KMS-11 (cell line): Measurements from ENCODE around the gene ADAM19.

Source experiments
- H2AFZ ChIP-seq: fragments of 200-600 bp; sonication (generic); 2 replicates; pipeline ENCODE4 v1.6.1; 2016; ENCODE audit warnings: antibody characterized with exemption, mixed run types, low read depth
- H3K27ac ChIP-seq: fragments of 200-600 bp; sonication (generic); 2 replicates; pipeline ENCODE4 v1.6.1; 2016; ENCODE audit warnings: mild to moderate bottlenecking, mixed run types
- H3K27me3 ChIP-seq: fragments of 200-600 bp; sonication (generic); 2 replicates; pipeline ENCODE4 v1.6.1; 2017; ENCODE audit warnings: mild to moderate bottlenecking, low read depth, mixed run types, moderate library complexity; ENCODE audit not compliant: insufficient read depth
- H3K36me3 ChIP-seq: fragments of 200-600 bp; sonication (generic); 2 replicates; pipeline ENCODE4 v1.6.1; 2017; ENCODE audit warnings: mild to moderate bottlenecking, mixed run types; ENCODE audit not compliant: insufficient read depth
- H3K4me1 ChIP-seq: fragments of 200-600 bp; sonication (generic); 2 replicates; pipeline ENCODE4 v1.6.1; 2016; ENCODE audit warnings: mild to moderate bottlenecking, low read depth, mixed run types; ENCODE audit not compliant: poor library complexity, severe bottlenecking
- H3K4me2 ChIP-seq: fragments of 200-600 bp; sonication (generic); 2 replicates; pipeline ENCODE4 v1.7.0; 2016; ENCODE audit warnings: mild to moderate bottlenecking, mixed run types
- H3K4me3 ChIP-seq: fragments of 200-600 bp; sonication (generic); IDR thresholded peaks from 2 replicates; pipeline ENCODE4 v1.6.1; 2017; ENCODE audit warnings: low read depth, low read length, mixed read lengths; ENCODE audit not compliant: insufficient read depth
- H3K79me2 ChIP-seq: fragments of 200-600 bp; sonication (generic); 2 replicates; pipeline ENCODE4 v1.6.1; 2016; ENCODE audit warnings: low read depth, mixed run types; ENCODE audit not compliant: insufficient read depth
- H3K9ac ChIP-seq: fragments of 200-600 bp; sonication (generic); 2 replicates; pipeline ENCODE4 v1.6.1; 2016; ENCODE audit warnings: mild to moderate bottlenecking, mixed run types
- H4K20me1 ChIP-seq: fragments of 200-600 bp; sonication (generic); 2 replicates; pipeline ENCODE4 v1.6.1; 2016; ENCODE audit warnings: mild to moderate bottlenecking, mixed run types; ENCODE audit not compliant: insufficient read depth
- CTCF ChIP-seq: fragments of 200-600 bp; sonication (generic); conservative IDR thresholded peaks from 2 replicates; pipeline ENCODE4 v1.6.1; 2017; ENCODE audit warnings: low read depth, mild to moderate bottlenecking, antibody characterized with exemption, low read length, moderate library complexity, mixed read lengths

Gene ADAM19

GRCh38 chr5:157610990-157611389 lies 35.4 kb upstream of the ADAM19 start:
- no peaks in the 10 kb centered on the region for H4K20me1 ChIP-seq
- no peak for TF ChIP-seq CTCF
- no peak overlapping the region for H3K9ac ChIP-seq
- peak overlapping the region; percentile 67 for H3K27ac ChIP-seq
- H3K4me2 ChIP-seq: peak overlapping the region; percentile 39; the same call in 1 of the 2 replicates
- no peaks in the 10 kb centered on the region for H3K27me3 ChIP-seq
- no peaks in the 10 kb centered on the region for H3K79me2 ChIP-seq
- no peak overlapping the region for H2AFZ ChIP-seq
- H3K36me3 ChIP-seq: no peaks in the 10 kb centered on the region
- peaks cover 73% of the 10 kb centered on the region for H3K4me1 ChIP-seq
- no peak overlapping the region for H3K4me3 ChIP-seq

- Histone ChIP-seq H3K4me1 (peaks cover 75% of the 10 kb centered on the region), H4K20me1 (no peaks in the 10 kb centered on the region), H3K36me3 (no peaks in the 10 kb centered on the region), H3K27ac (no peak overlapping the region), H3K4me3 (no peak overlapping the region), H3K4me2 (no peak overlapping the region; the same call in 1 of the 2 replicates), H3K27me3 (no peaks in the 10 kb centered on the region), H3K79me2 (no peaks in the 10 kb centered on the region), H2AFZ (no peak overlapping the region), H3K9ac (no peak overlapping the region)
- TF ChIP-seq CTCF: no peak
These were observed 33.5 kb upstream of the ADAM19 start for GRCh38 chr5:157608972-157609565.

- no peak overlapping the region for H2AFZ ChIP-seq
These were observed 32.0 kb upstream of the ADAM19 start for GRCh38 chr5:157607371-157608161.

GRCh38 chr5:157606046-157606445 lies 30.5 kb upstream of the ADAM19 start:
- Histone ChIP-seq H2AFZ (no peak overlapping the region), H3K27me3 (no peaks in the 10 kb centered on the region), H3K9ac (no peak overlapping the region), H4K20me1 (no peaks in the 10 kb centered on the region), H3K4me1 (peaks cover 53% of the 10 kb centered on the region), H3K36me3 (no peaks in the 10 kb centered on the region), H3K27ac (no peak overlapping the region), H3K4me3 (no peak overlapping the region), H3K79me2 (no peaks in the 10 kb centered on the region), H3K4me2 (no peak overlapping the region)
- TF ChIP-seq CTCF: no peak

More at GRCh38 chr5:157607371-157608161, 32.0 kb upstream of the ADAM19 start:
- no peaks in the 10 kb centered on the region for H3K79me2 ChIP-seq
- peak overlapping the region; percentile 56 for H3K4me2 ChIP-seq
- peak overlapping the region; percentile 40; the same call in 1 of the 2 replicates for H3K27ac ChIP-seq
- H3K36me3 ChIP-seq: no peaks in the 10 kb centered on the region
- H3K9ac ChIP-seq: no peak overlapping the region; the same call in 1 of the 2 replicates
- TF ChIP-seq CTCF: no peak
- H3K4me3 ChIP-seq: no peak overlapping the region
- no peaks in the 10 kb centered on the region for H3K27me3 ChIP-seq
- H4K20me1 ChIP-seq: no peaks in the 10 kb centered on the region
- peaks cover 68% of the 10 kb centered on the region for H3K4me1 ChIP-seq
